Liver (tissue), 9 donors: ENCODE data around the gene FSIP1. TPM values are rescaled to one million over a fixed set of nuclear protein-coding genes. Genes with fewer than 3 reads are reported as not detected.

Experiments
- DNase-seq: peaks from one replicate; pipeline ENCODE4 v3.0.0-alpha.2; 2017; ENCODE audit warnings: low spot score
- H3K27ac ChIP-seq, 2 donors: one replicate each; pipeline ENCODE4 v1.7.0; 2013; ENCODE audit warnings: inconsistent platforms in 2 of 2, low read length in 2 of 2, control low read depth in 1 of 2, low read depth in 1 of 2, mild to moderate bottlenecking in 1 of 2
- H3K27me3 ChIP-seq, 4 donors: one replicate each; pipeline versions ENCODE4 v1.6.1 to v1.7.0; 2013; ENCODE audit warnings: low read length in 3 of 4, inconsistent platforms in 1 of 4, mild to moderate bottlenecking in 1 of 4, moderate library complexity in 1 of 4; ENCODE audit not compliant: control insufficient read depth in 4 of 4, insufficient read depth in 4 of 4
- H3K36me3 ChIP-seq, 4 donors: one replicate each; pipeline versions ENCODE4 v1.6.1 to v1.7.0; 2013; ENCODE audit warnings: low read length in 3 of 4, mild to moderate bottlenecking in 3 of 4, low read depth in 1 of 4, moderate library complexity in 1 of 4; ENCODE audit not compliant: control insufficient read depth in 4 of 4, insufficient read depth in 3 of 4
- H3K4me1 ChIP-seq, 4 donors: one replicate each; pipeline versions ENCODE4 v1.6.1 to v1.7.0; 2013; ENCODE audit warnings: low read length in 3 of 4, mild to moderate bottlenecking in 3 of 4, moderate library complexity in 1 of 4; ENCODE audit not compliant: control insufficient read depth in 4 of 4, insufficient read depth in 4 of 4
- H3K4me3 ChIP-seq, 3 donors: one replicate each; pipeline versions ENCODE4 v1.6.1 to v1.7.0; 2013; ENCODE audit warnings: low read length in 3 of 3, control low read depth in 1 of 3, low read depth in 1 of 3, mild to moderate bottlenecking in 1 of 3
- H3K9ac ChIP-seq, 2 donors: one replicate each; pipeline ENCODE4 v1.7.0; 2013; ENCODE audit warnings: low read length in 2 of 2, mild to moderate bottlenecking in 2 of 2, moderate library complexity in 2 of 2, control low read depth in 1 of 2, low read depth in 1 of 2
- H3K9me3 ChIP-seq, 4 donors: one replicate each; pipeline versions ENCODE4 v1.6.1 to v1.7.0; 2013; ENCODE audit warnings: low read length in 3 of 4; ENCODE audit not compliant: control insufficient read depth in 4 of 4
- EGR1 ChIP-seq, 2 donors: IDR thresholded peaks; 2 replicates each; pipeline ENCODE4 v1.6.1; 2016 to 2018; ENCODE audit warnings: antibody characterized with exemption in 2 of 2, low read depth in 2 of 2
- FOXA1 ChIP-seq: IDR thresholded peaks from 2 replicates; pipeline ENCODE4 v1.6.1; 2016; ENCODE audit warnings: antibody characterized with exemption
- FOXA2 ChIP-seq: IDR thresholded peaks from 2 replicates; pipeline ENCODE4 v1.6.1; 2016; ENCODE audit warnings: antibody characterized with exemption
- GABPA ChIP-seq, 2 donors: IDR thresholded peaks in 1 of 2; conservative IDR thresholded peaks in 1 of 2; 2 replicates each; pipeline ENCODE4 v1.6.1; 2016; ENCODE audit warnings: antibody characterized with exemption in 2 of 2, mild to moderate bottlenecking in 1 of 2, moderate library complexity in 1 of 2
- HNF4A ChIP-seq, 2 donors: conservative IDR thresholded peaks; 2 replicates each; pipeline ENCODE4 v1.6.1; 2016; ENCODE audit warnings: antibody characterized with exemption in 2 of 2, mild to moderate bottlenecking in 2 of 2
- HNF4G ChIP-seq: IDR thresholded peaks from 2 replicates; pipeline ENCODE4 v1.6.1; 2016; ENCODE audit warnings: antibody characterized with exemption
- JUND ChIP-seq, 2 donors: IDR thresholded peaks; 2 replicates each; pipeline ENCODE4 v1.6.1; 2016; ENCODE audit warnings: antibody characterized with exemption in 2 of 2
- NR2F2 ChIP-seq: IDR thresholded peaks from 2 replicates; pipeline ENCODE4 v1.6.1; 2016; ENCODE audit warnings: antibody characterized with exemption
- RAD21 ChIP-seq, 2 donors: IDR thresholded peaks; 2 replicates each; pipeline ENCODE4 v1.6.1; 2016; ENCODE audit warnings: antibody characterized with exemption in 2 of 2, mild to moderate bottlenecking in 2 of 2
- RXRA ChIP-seq, 2 donors: IDR thresholded peaks; 2 replicates each; pipeline ENCODE4 v1.6.1; 2017 to 2018; ENCODE audit warnings: antibody characterized with exemption in 2 of 2, mild to moderate bottlenecking in 1 of 2
- SP1 ChIP-seq: IDR thresholded peaks from 2 replicates; pipeline ENCODE4 v1.6.1; 2018; ENCODE audit warnings: antibody characterized with exemption, mild to moderate bottlenecking
- TAF1 ChIP-seq: conservative IDR thresholded peaks from 2 replicates; pipeline ENCODE4 v1.6.1; 2016; ENCODE audit warnings: antibody characterized with exemption, mild to moderate bottlenecking
- YY1 ChIP-seq: IDR thresholded peaks from 2 replicates; pipeline ENCODE4 v1.6.1; 2016; ENCODE audit warnings: antibody characterized with exemption, mild to moderate bottlenecking
- WGBS: extraction: QIAGEN DNeasy Blood & Tissue Kit; methylation state at CpG from one replicate; pipeline ENCODE4 v1.1.7; 2013; 5-methylcytosine and 5-hydroxymethylcytosine counted together
- polyA plus RNA-seq, 2 donors: library from polyadenylated mRNA; stranded (reverse) in 1 of 2; unstranded in 1 of 2; fragments of 200-250 nt in 1 of 2; fragments of >200 nt in 1 of 2; fragmentation: Nextera tagmentation in 1 of 2; extraction: Ambion mirVana in 1 of 2; gene quantifications; one replicate each; pipeline versions ENCODE4 v1.2.1 to v1.2.3, GENCODE V29; 2013 to 2015
- total RNA-seq, 2 donors: library from RNA; depleted of rRNA; stranded (reverse); fragments of >200 nt; gene quantifications; one replicate each; pipeline ENCODE4 v1.2.3, GENCODE V29; 2014
- TF ChIP-seq, protein P1 (sequence below): IDR thresholded peaks from 2 replicates; pipeline ENCODE4 v1.6.1; 2016; ENCODE audit warnings: antibody characterized with exemption
- TF ChIP-seq, protein P2 (sequence below): IDR thresholded peaks from 2 replicates; pipeline ENCODE4 v1.6.1; 2016; ENCODE audit warnings: antibody characterized with exemption
- TF ChIP-seq, protein P3 (sequence below): fragments of 150-350 bp; IDR thresholded peaks from 2 replicates; pipeline ENCODE4 v1.5.1; 2017; ENCODE audit warnings: improper control_type of control experiment, low read depth, low read length; ENCODE audit not compliant: missing input control
- TF ChIP-seq, protein P4 (sequence below): IDR thresholded peaks from 2 replicates; pipeline ENCODE4 v1.6.1; 2016; ENCODE audit warnings: antibody characterized with exemption, mild to moderate bottlenecking
- donor health status: healthy.
- donor health status: healthy.
- donor health status: healthy.
- donor health status: healthy.
- donor health status: healthy.

Gene FSIP1
- total and polyA plus RNA-seq, 4 donors: 0.05 to 0.29 (median 0.13) TPM

DNA sequence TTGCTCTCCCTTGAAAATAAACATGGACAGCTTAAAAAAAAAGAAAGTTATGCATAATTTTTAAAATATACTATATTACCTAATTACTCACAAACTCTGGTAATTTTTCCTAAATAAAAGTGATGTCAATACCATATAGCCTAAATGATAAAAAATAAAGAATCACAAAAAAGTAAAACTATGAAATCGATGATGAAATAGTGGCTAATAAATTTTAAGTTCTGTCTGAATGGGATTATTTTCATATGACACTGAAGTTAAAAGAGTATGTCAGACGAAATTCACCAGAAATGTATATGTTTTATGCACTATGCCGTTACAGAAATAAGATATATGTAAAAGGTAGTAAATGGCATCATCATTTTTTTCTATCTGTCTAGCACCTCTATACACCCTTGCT, 51.4 kb downstream of the FSIP1 start:
- no peaks in the 10 kb centered on the region for H3K36me3 ChIP-seq
- DNase-seq: no peak
- no peaks in the 10 kb centered on the region for H3K9me3 ChIP-seq
- H3K4me3 ChIP-seq: no peak overlapping the region
- WGBS: 90% methylated on average over 3 of the region's 3 CpGs
- TF ChIP-seq, protein P1, sequence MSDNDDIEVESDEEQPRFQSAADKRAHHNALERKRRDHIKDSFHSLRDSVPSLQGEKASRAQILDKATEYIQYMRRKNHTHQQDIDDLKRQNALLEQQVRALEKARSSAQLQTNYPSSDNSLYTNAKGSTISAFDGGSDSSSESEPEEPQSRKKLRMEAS: no peak
- TF ChIP-seq JUND (IDR thresholded peaks at IDR 0.05) (no peak), FOXA2 (no peak), GABPA (IDR thresholded peaks at IDR 0.05 in 1 of 2, conservative IDR thresholded peaks at IDR 0.05 in 1 of 2) (no peak), RAD21 (IDR thresholded peaks at IDR 0.05) (no peak), HNF4A (conservative IDR thresholded peaks at IDR 0.05) (no peak), SP1 (no peak), EGR1 (IDR thresholded peaks at IDR 0.05; ENCODE audit: low read depth in 2 of 2) (no peak), TAF1 (no peak), RXRA (IDR thresholded peaks at IDR 0.05) (no peak), YY1 (no peak), HNF4G (no peak), NR2F2 (no peak), FOXA1 (no peak)
- TF ChIP-seq, protein P2, sequence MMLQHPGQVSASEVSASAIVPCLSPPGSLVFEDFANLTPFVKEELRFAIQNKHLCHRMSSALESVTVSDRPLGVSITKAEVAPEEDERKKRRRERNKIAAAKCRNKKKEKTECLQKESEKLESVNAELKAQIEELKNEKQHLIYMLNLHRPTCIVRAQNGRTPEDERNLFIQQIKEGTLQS: no peak
- TF ChIP-seq, protein P3, sequence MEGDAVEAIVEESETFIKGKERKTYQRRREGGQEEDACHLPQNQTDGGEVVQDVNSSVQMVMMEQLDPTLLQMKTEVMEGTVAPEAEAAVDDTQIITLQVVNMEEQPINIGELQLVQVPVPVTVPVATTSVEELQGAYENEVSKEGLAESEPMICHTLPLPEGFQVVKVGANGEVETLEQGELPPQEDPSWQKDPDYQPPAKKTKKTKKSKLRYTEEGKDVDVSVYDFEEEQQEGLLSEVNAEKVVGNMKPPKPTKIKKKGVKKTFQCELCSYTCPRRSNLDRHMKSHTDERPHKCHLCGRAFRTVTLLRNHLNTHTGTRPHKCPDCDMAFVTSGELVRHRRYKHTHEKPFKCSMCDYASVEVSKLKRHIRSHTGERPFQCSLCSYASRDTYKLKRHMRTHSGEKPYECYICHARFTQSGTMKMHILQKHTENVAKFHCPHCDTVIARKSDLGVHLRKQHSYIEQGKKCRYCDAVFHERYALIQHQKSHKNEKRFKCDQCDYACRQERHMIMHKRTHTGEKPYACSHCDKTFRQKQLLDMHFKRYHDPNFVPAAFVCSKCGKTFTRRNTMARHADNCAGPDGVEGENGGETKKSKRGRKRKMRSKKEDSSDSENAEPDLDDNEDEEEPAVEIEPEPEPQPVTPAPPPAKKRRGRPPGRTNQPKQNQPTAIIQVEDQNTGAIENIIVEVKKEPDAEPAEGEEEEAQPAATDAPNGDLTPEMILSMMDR: no peak
- TF ChIP-seq, protein P4, sequence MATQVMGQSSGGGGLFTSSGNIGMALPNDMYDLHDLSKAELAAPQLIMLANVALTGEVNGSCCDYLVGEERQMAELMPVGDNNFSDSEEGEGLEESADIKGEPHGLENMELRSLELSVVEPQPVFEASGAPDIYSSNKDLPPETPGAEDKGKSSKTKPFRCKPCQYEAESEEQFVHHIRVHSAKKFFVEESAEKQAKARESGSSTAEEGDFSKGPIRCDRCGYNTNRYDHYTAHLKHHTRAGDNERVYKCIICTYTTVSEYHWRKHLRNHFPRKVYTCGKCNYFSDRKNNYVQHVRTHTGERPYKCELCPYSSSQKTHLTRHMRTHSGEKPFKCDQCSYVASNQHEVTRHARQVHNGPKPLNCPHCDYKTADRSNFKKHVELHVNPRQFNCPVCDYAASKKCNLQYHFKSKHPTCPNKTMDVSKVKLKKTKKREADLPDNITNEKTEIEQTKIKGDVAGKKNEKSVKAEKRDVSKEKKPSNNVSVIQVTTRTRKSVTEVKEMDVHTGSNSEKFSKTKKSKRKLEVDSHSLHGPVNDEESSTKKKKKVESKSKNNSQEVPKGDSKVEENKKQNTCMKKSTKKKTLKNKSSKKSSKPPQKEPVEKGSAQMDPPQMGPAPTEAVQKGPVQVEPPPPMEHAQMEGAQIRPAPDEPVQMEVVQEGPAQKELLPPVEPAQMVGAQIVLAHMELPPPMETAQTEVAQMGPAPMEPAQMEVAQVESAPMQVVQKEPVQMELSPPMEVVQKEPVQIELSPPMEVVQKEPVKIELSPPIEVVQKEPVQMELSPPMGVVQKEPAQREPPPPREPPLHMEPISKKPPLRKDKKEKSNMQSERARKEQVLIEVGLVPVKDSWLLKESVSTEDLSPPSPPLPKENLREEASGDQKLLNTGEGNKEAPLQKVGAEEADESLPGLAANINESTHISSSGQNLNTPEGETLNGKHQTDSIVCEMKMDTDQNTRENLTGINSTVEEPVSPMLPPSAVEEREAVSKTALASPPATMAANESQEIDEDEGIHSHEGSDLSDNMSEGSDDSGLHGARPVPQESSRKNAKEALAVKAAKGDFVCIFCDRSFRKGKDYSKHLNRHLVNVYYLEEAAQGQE: no peak
- H3K9ac ChIP-seq: no peak overlapping the region
- H3K4me1 ChIP-seq: no peaks in the 10 kb centered on the region
- no peaks in the 10 kb centered on the region for H3K27me3 ChIP-seq
- no peak overlapping the region for H3K27ac ChIP-seq

DNA sequence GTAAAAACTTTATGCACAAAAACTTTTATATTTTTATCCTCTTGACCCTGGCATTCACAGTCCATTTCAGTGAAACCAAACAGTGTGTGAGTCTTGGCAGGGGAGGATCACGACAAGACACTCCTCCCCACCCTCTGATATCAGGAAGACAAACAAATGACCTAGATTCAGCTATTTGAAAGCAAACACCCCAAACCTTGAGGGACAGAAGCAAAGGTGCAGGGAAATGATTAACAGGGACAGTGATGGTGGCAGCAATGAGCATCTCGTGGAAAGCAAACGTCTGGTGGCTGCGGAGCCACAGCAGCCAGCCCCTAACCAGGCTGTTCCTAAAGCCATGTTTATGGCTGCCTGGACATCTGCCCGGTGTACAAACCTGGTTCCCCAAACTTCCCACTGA, 52.1 kb downstream of the FSIP1 start:
- Histone ChIP-seq H3K9me3 (no peaks in the 10 kb centered on the region), H3K9ac (no peak overlapping the region), H3K36me3 (no peaks in the 10 kb centered on the region), H3K27ac (no peak overlapping the region), H3K4me3 (no peak overlapping the region), H3K4me1 (no peaks in the 10 kb centered on the region), H3K27me3 (no peaks in the 10 kb centered on the region)
- TF ChIP-seq, protein P1: no peak
- TF ChIP-seq, protein P2: no peak
- no peak for TF ChIP-seq JUND (IDR thresholded peaks at IDR 0.05)
- no peak for TF ChIP-seq HNF4G
- no peak for TF ChIP-seq TAF1
- TF ChIP-seq, protein P4: no peak
- no peak for DNase-seq
- 26% methylated on average over 5 of the region's 5 CpGs for WGBS
